ENCODE data around the gene WWOX. TPM values are rescaled to one million over a fixed set of nuclear protein-coding genes. Genes with fewer than 3 reads are reported as not detected.

The WWOX gene
- total RNA-seq, 2 experiments from 2014 or later: 19.9 to 29.4 TPM

- Mint-ChIP-seq H3K9me3 (ENCODE audit: low read depth) (no peaks in the 10 kb centered on the region), H3K4me3 (no peak overlapping the region), H3K4me1 (peaks cover 3% of the 10 kb centered on the region), H3K27me3 (no peaks in the 10 kb centered on the region), H3K27ac (no peak overlapping the region), H3K36me3 (ENCODE audit: low read depth) (peaks cover 8% of the 10 kb centered on the region)
- ChIA-PET POLR2A (no interaction called here), CTCF (interaction anchor here (0.6 to 1.0 kb wide), 4 partner anchors 9 to 435 kb away, joined by 3 to 4 read pairs (median 3); no protein-coding TSS in a partner anchor)
- no peak for DNase-seq
- intact Hi-C loops (cut with DNase I, micrococcal nuclease): no loop called here
- ATAC-seq: no peak
Measured at GRCh38 chr16:78438632-78439031, 339.2 kb downstream of the WWOX start.

- POLR2A ChIA-PET: no interaction called here
- H3K4me3 Mint-ChIP-seq: no peak overlapping the region
- no peaks in the 10 kb centered on the region for H3K27me3 Mint-ChIP-seq
- H3K4me1 Mint-ChIP-seq: peaks cover 5% of the 10 kb centered on the region
- DNase-seq (no peak), ATAC-seq (no peak)
- intact Hi-C loops (cut with DNase I, micrococcal nuclease): no loop called here
- H3K27ac Mint-ChIP-seq: no peak overlapping the region
- no peaks in the 10 kb centered on the region for H3K9me3 Mint-ChIP-seq (ENCODE audit: low read depth)
- H3K36me3 Mint-ChIP-seq (ENCODE audit: low read depth): peaks cover 3% of the 10 kb centered on the region
- CTCF ChIA-PET: no interaction called here
Measured at GRCh38 chr16:78439646-78440045, 340.2 kb downstream of the WWOX start.

- Mint-ChIP-seq H3K9me3 (ENCODE audit: low read depth) (no peaks in the 10 kb centered on the region), H3K4me3 (no peak overlapping the region), H3K4me1 (peaks cover 5% of the 10 kb centered on the region), H3K27me3 (no peaks in the 10 kb centered on the region), H3K27ac (no peak overlapping the region), H3K36me3 (ENCODE audit: low read depth) (peaks cover 3% of the 10 kb centered on the region)
- intact Hi-C loops (cut with DNase I, micrococcal nuclease): no loop called here
- ChIA-PET POLR2A (no interaction called here), CTCF (interaction anchor here (0.5 kb wide), 1 partner anchor 13 kb away, joined by 3 read pairs; no protein-coding TSS in a partner anchor)
- ATAC-seq: no peak
- DNase-seq: no peak
Measured at GRCh38 chr16:78441298-78441697, 341.8 kb downstream of the WWOX start.

GRCh38 chr16:78443542-78444364, 344.3 kb downstream of the WWOX start:
- no peak for DNase-seq
- ATAC-seq: no peak
- intact Hi-C loops (cut with DNase I, micrococcal nuclease): no loop called here
- Mint-ChIP-seq H3K4me1 (peaks cover 5% of the 10 kb centered on the region), H3K4me3 (no peak overlapping the region), H3K27me3 (no peaks in the 10 kb centered on the region), H3K27ac (no peak overlapping the region), H3K9me3 (ENCODE audit: low read depth) (no peaks in the 10 kb centered on the region), H3K36me3 (ENCODE audit: low read depth) (peaks cover 3% of the 10 kb centered on the region)
- ChIA-PET CTCF (no interaction called here), POLR2A (no interaction called here)

DNA sequence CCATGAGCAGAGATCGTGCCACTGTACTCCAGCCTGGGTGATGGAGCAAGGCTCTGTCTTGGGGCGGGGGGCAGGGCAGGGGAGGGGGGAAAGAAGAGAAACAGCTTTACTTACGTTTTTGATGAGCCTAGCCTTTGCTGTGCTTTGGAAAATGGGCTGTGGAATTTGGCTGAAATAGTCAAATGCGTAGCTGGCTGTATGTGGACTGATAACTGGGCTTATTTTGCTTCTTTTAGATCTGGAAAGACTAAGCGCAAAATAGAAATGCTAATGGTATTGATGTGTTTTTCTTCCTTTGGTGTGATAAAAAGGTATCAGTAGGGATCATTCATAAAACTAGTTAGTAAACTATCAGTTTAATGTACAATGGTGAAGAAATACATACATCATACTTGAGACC, 346.4 kb downstream of the WWOX start:
- H3K27me3 Mint-ChIP-seq: no peaks in the 10 kb centered on the region
- DNase-seq (no peak), ATAC-seq (no peak)
- H3K27ac Mint-ChIP-seq: no peak overlapping the region
- H3K4me3 Mint-ChIP-seq: no peak overlapping the region
- no peaks in the 10 kb centered on the region for H3K9me3 Mint-ChIP-seq (ENCODE audit: low read depth)
- no peaks in the 10 kb centered on the region for H3K36me3 Mint-ChIP-seq (ENCODE audit: low read depth)
- intact Hi-C loops (cut with DNase I, micrococcal nuclease): no loop called here
- H3K4me1 Mint-ChIP-seq: peaks cover 5% of the 10 kb centered on the region
- POLR2A ChIA-PET: no interaction called here
- CTCF ChIA-PET: no interaction called here

GRCh38 chr16:78446486-78446885, 347.0 kb downstream of the WWOX start:
- H3K4me3 Mint-ChIP-seq: no peak overlapping the region
- CTCF ChIA-PET: no interaction called here
- H3K36me3 Mint-ChIP-seq (ENCODE audit: low read depth): no peaks in the 10 kb centered on the region
- ATAC-seq (no peak), DNase-seq (no peak)
- no peaks in the 10 kb centered on the region for H3K27me3 Mint-ChIP-seq
- POLR2A ChIA-PET: no interaction called here
- H3K9me3 Mint-ChIP-seq (ENCODE audit: low read depth): no peaks in the 10 kb centered on the region
- H3K4me1 Mint-ChIP-seq: peaks cover 5% of the 10 kb centered on the region
- intact Hi-C loops (cut with DNase I, micrococcal nuclease): no loop called here
- no peak overlapping the region for H3K27ac Mint-ChIP-seq

- Mint-ChIP-seq H3K4me1 (peaks cover 5% of the 10 kb centered on the region), H3K27ac (no peak overlapping the region), H3K27me3 (no peaks in the 10 kb centered on the region), H3K4me3 (no peak overlapping the region), H3K36me3 (ENCODE audit: low read depth) (no peaks in the 10 kb centered on the region), H3K9me3 (ENCODE audit: low read depth) (no peaks in the 10 kb centered on the region)
- intact Hi-C loops (cut with DNase I, micrococcal nuclease): no loop called here
- ChIA-PET CTCF (interaction anchor here (1.0 kb wide), 1 partner anchor 8 kb away, joined by 3 read pairs; no protein-coding TSS in a partner anchor), POLR2A (no interaction called here)
- ATAC-seq: no peak
- no peak for DNase-seq
Measured at GRCh38 chr16:78446992-78447563, 347.6 kb downstream of the WWOX start.

DNA sequence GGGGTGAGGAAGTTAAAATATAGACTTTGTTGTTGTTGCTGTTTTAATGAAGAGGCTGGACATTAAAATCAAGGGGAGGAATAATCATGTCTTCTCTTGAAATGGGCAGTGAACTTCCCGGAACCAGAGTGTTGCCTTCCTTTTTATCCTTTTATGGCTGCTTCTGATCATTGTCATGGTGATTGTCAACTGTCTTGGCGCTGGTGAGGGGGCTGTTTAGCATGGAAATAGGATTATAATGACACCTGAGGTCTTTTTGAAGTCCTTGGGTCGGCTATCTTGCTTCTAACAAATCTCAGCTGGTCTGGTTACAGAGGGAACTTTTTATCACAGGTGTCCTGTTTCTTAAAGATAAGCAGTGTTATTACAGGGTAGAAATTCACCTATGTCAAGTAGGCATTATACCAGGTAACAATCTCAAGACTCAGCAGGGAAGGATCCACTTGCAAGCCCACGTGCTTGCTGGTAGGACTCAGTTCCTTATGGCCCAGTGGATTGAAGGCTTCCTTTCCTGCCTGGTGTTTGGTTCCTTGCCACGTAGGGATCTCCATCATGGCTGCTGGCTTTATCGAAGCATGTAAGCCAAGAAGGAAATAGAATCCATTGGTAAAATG, 349.3 kb downstream of the WWOX start:
- H3K4me1 Mint-ChIP-seq: peaks cover under 1% of the 10 kb centered on the region
- no peak for DNase-seq
- H3K27ac Mint-ChIP-seq: no peak overlapping the region
- CTCF ChIA-PET: interaction anchor here (1.0 kb wide), 1 partner anchor 30 kb away, joined by 3 read pairs; no protein-coding TSS in a partner anchor
- H3K36me3 Mint-ChIP-seq (ENCODE audit: low read depth): no peaks in the 10 kb centered on the region
- no peak for ATAC-seq
- no peaks in the 10 kb centered on the region for H3K27me3 Mint-ChIP-seq
- intact Hi-C loops (cut with DNase I, micrococcal nuclease): no loop called here
- H3K4me3 Mint-ChIP-seq: no peak overlapping the region
- POLR2A ChIA-PET: no interaction called here
- H3K9me3 Mint-ChIP-seq (ENCODE audit: low read depth): no peaks in the 10 kb centered on the region

DNA sequence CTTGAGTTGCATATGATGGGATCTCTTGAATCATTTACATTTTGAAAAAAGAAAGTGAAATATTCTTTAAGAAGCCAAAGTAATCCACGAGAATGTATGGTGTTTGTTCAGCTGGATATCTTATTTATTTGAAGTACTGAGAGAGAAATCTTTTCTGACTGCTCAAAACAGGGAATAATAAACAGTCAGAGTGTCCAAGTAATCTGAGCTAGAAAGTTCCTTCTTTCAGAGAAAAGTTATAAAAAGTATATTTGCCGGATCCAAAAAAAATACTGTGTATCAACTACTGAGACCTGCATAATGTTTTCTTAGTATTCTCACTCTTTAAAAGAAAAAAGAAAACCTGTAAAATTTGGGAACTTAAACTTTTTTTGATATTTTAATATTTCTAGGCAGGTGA, 350.8 kb downstream of the WWOX start:
- H3K9me3 Mint-ChIP-seq (ENCODE audit: low read depth): no peaks in the 10 kb centered on the region
- no peak for DNase-seq
- H3K4me3 Mint-ChIP-seq: no peak overlapping the region
- intact Hi-C loops (cut with DNase I, micrococcal nuclease): no loop called here
- no peaks in the 10 kb centered on the region for H3K36me3 Mint-ChIP-seq (ENCODE audit: low read depth)
- no peaks in the 10 kb centered on the region for H3K27me3 Mint-ChIP-seq
- no peak overlapping the region for H3K27ac Mint-ChIP-seq
- ChIA-PET CTCF (no interaction called here), POLR2A (interaction anchor here (0.7 kb wide), 1 partner anchor 1897 kb away, joined by 3 read pairs; no protein-coding TSS in a partner anchor)
- H3K4me1 Mint-ChIP-seq: no peaks in the 10 kb centered on the region
- ATAC-seq: no peak

DNA sequence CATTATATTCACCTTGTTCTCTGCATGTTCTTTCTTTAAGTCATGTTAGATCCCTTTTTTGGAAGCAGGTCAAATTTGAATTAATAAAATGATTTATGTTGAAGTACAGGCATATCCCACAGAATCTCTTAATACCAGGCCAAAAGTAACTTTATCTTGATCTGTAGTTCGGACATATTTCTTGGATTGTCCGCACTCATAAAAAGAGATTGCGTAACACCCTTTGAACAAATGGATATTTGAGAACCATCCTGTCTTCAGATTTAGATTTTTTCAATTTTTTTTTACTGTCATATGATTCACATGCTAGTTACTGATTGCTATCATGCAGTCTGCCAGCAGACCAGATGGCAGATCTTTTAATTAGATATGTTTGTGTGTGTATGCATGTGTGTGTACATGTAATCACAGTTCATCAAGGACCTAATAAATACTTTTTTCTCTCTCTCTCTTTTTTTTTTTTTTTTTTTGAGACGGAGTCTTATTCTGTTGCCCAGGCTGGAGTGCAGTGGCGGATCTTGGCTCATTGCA, 352.6 kb downstream of the WWOX start:
- DNase-seq (no peak), ATAC-seq (no peak)
- intact Hi-C loops (cut with DNase I, micrococcal nuclease): no loop called here
- H3K27ac Mint-ChIP-seq: no peak overlapping the region
- H3K4me1 Mint-ChIP-seq: no peaks in the 10 kb centered on the region
- ChIA-PET CTCF (no interaction called here), POLR2A (no interaction called here)
- H3K36me3 Mint-ChIP-seq (ENCODE audit: low read depth): no peaks in the 10 kb centered on the region
- H3K27me3 Mint-ChIP-seq: no peaks in the 10 kb centered on the region
- no peak overlapping the region for H3K4me3 Mint-ChIP-seq
- no peaks in the 10 kb centered on the region for H3K9me3 Mint-ChIP-seq (ENCODE audit: low read depth)

GRCh38 chr16:78455861-78456260, 356.4 kb downstream of the WWOX start:
- Mint-ChIP-seq H3K27me3 (no peaks in the 10 kb centered on the region), H3K36me3 (ENCODE audit: low read depth) (no peaks in the 10 kb centered on the region), H3K4me3 (no peak overlapping the region), H3K9me3 (ENCODE audit: low read depth) (no peaks in the 10 kb centered on the region), H3K27ac (no peak overlapping the region), H3K4me1 (no peaks in the 10 kb centered on the region)
- ChIA-PET CTCF (interaction anchor here (0.7 to 0.9 kb wide), 2 partner anchors 8 to 1486 kb away, joined by 3 to 4 read pairs; no protein-coding TSS in a partner anchor), POLR2A (interaction anchor here (0.5 kb wide), 1 partner anchor 28 kb away, joined by 3 read pairs; no protein-coding TSS in a partner anchor)
- no peak for DNase-seq
- intact Hi-C loops (cut with DNase I, micrococcal nuclease): no loop called here
- ATAC-seq: no peak

DNA sequence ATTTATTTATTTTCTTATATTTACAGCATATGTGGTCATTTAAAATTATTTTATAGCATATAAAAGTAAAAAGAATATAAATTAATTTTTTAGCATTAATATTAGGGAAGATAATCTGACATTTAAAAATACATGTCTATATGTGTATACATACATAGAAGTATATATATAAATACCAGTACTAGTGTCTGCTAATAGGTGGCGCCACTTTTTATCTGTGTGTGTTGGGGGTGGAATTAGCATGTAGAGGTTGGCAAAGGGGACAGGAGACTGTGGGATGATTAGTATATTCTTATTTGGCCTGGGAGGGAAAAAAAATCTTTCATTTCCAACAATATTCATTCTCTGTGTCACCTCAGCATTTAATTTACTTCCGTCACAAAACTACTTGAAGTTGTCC, 359.1 kb downstream of the WWOX start:
- H3K27me3 Mint-ChIP-seq: no peaks in the 10 kb centered on the region
- no peak overlapping the region for H3K4me3 Mint-ChIP-seq
- intact Hi-C loops (cut with DNase I, micrococcal nuclease): no loop called here
- no peaks in the 10 kb centered on the region for H3K36me3 Mint-ChIP-seq (ENCODE audit: low read depth)
- H3K27ac Mint-ChIP-seq: no peak overlapping the region
- no peak for ATAC-seq
- ChIA-PET POLR2A (no interaction called here), CTCF (no interaction called here)
- no peaks in the 10 kb centered on the region for H3K9me3 Mint-ChIP-seq (ENCODE audit: low read depth)
- H3K4me1 Mint-ChIP-seq: no peaks in the 10 kb centered on the region
- DNase-seq: no peak
